Neural progenitor cell (in vitro differentiated cells): Measurements from ENCODE around the gene IRS1. TPM values are rescaled to one million over a fixed set of nuclear protein-coding genes. Genes with fewer than 3 reads are reported as not detected.

ENCODE experiments used
- DNase-seq: peaks from one replicate; pipeline ENCODE4 v3.0.0-alpha.2; 2016; ENCODE audit warnings: low spot score
- H2AFZ ChIP-seq: fragments of 200-600 bp; sonication (generic); replicated peaks from 2 replicates; pipeline ENCODE4 v1.6.1; 2016; ENCODE audit warnings: antibody characterized with exemption
- H3F3A ChIP-seq: fragments of 200-600 bp; sonication (generic); 2 replicates; pipeline ENCODE4 v1.6.1; 2016; ENCODE audit warnings: antibody characterized with exemption, low read depth
- H3K27ac ChIP-seq: fragments of 200-600 bp; sonication (generic); 2 replicates; pipeline ENCODE4 v1.5.1; 2016; ENCODE audit warnings: mild to moderate bottlenecking
- H3K27me3 ChIP-seq: fragments of 200-600 bp; sonication (generic); 2 replicates; pipeline ENCODE4 v1.6.1; 2016; ENCODE audit warnings: mild to moderate bottlenecking, moderate library complexity
- H3K36me3 ChIP-seq: fragments of 200-600 bp; sonication (generic); 2 replicates; pipeline ENCODE4 v1.5.1; 2016
- H3K4me1 ChIP-seq: fragments of 200-600 bp; sonication (generic); 2 replicates; pipeline ENCODE4 v1.6.1; 2016; ENCODE audit warnings: mixed run types
- H3K4me2 ChIP-seq: fragments of 200-600 bp; sonication (generic); 2 replicates; pipeline ENCODE4 v1.6.1; 2016
- H3K4me3 ChIP-seq: fragments of 200-600 bp; sonication (generic); 2 replicates; pipeline ENCODE4 v1.5.1; 2016
- H3K79me2 ChIP-seq: fragments of 200-600 bp; sonication (generic); 2 replicates; pipeline ENCODE4 v1.6.1; 2016; ENCODE audit warnings: low read depth
- H3K9ac ChIP-seq: fragments of 200-600 bp; sonication (generic); 2 replicates; pipeline ENCODE4 v1.6.1; 2016
- H3K9me3 ChIP-seq: fragments of 200-600 bp; sonication (generic); 2 replicates; pipeline ENCODE4 v1.5.1; 2016; ENCODE audit warnings: low read depth
- H4K20me1 ChIP-seq: fragments of 200-600 bp; sonication (generic); 2 replicates; pipeline ENCODE4 v1.6.1; 2016; ENCODE audit warnings: low read depth
- H3K27ac Mint-ChIP-seq: 3 replicates; pipeline ENCODE4 v1.8.0; 2021; ENCODE audit warnings: mixed read lengths
- H3K27me3 Mint-ChIP-seq: 2 replicates; pipeline ENCODE4 v1.8.0; 2022; ENCODE audit warnings: low read depth, mild to moderate bottlenecking, inconsistent platforms, moderate library complexity, mixed read lengths; ENCODE audit not compliant: insufficient read depth
- H3K36me3 Mint-ChIP-seq: 3 replicates; pipeline ENCODE4 v1.8.0; 2021; ENCODE audit warnings: mixed read lengths
- H3K4me1 Mint-ChIP-seq: 3 replicates; pipeline ENCODE4 v1.8.0; 2021; ENCODE audit warnings: mixed read lengths
- H3K4me3 Mint-ChIP-seq: 3 replicates; pipeline ENCODE4 v1.8.0; 2021; ENCODE audit warnings: mild to moderate bottlenecking, moderate library complexity, mixed read lengths
- H3K9me3 Mint-ChIP-seq: 3 replicates; pipeline ENCODE4 v1.8.0; 2020; ENCODE audit warnings: mixed read lengths
- EZH2 ChIP-seq: fragments of 200-600 bp; sonication (generic); IDR thresholded peaks from 2 replicates; pipeline ENCODE4 v1.6.1; 2017; ENCODE audit warnings: antibody characterized with exemption, mild to moderate bottlenecking, moderate library complexity
- EZH2phosphoT487 ChIP-seq: fragments of 200-600 bp; sonication (generic); IDR thresholded peaks from 2 replicates; pipeline ENCODE4 v1.6.1; 2017; ENCODE audit warnings: antibody characterized with exemption
- total RNA-seq: library from RNA; depleted of rRNA; stranded (reverse); fragments of >200 nt; gene quantifications from 2 replicates; pipeline ENCODE4 v1.2.3, GENCODE V29; 2015; ENCODE audit warnings: low replicate concordance
- TF ChIP-seq, protein P1 (sequence below): fragments of 200-600 bp; sonication (generic); IDR thresholded peaks from 2 replicates; pipeline ENCODE4 v1.5.1; 2017; ENCODE audit warnings: antibody characterized with exemption, mild to moderate bottlenecking

IRS1 gene
- total RNA-seq, 1 donor from 2014 or later: 8.4 TPM

DNA sequence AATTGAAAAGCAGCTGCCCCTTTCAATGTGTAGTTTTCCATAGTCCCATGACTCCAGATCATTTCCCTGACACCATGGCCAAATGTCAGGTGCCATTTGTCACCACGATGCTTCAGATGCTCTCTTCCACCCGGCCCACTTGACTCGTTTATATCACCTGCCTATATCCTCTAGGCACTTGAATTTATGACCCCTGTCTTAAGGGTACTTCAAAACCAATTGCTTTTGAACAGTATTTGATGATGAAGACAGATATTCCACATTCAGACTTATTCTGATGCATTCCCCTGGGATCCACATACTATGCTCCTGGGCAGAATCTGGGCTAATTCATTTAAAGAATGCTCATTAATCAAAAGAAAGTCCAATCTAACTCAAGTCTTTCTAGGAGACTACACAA lies 19.3 kb upstream of the IRS1 start:
- Histone ChIP-seq H3K4me2 (no peak overlapping the region), H3K4me3 (no peak overlapping the region), H3K9ac (no peak overlapping the region), H3K27me3 (no peaks in the 10 kb centered on the region), H3F3A (no peaks in the 10 kb centered on the region), H4K20me1 (no peaks in the 10 kb centered on the region), H3K36me3 (no peaks in the 10 kb centered on the region), H2AFZ (no peak overlapping the region), H3K27ac (no peak overlapping the region), H3K79me2 (no peaks in the 10 kb centered on the region), H3K4me1 (no peaks in the 10 kb centered on the region), H3K9me3 (no peaks in the 10 kb centered on the region)
- H3K4me1 Mint-ChIP-seq: no peaks in the 10 kb centered on the region
- no peak overlapping the region for H3K27ac Mint-ChIP-seq
- H3K9me3 Mint-ChIP-seq: no peaks in the 10 kb centered on the region
- TF ChIP-seq EZH2phosphoT487 (no peak), EZH2 (no peak)
- TF ChIP-seq, protein P1, sequence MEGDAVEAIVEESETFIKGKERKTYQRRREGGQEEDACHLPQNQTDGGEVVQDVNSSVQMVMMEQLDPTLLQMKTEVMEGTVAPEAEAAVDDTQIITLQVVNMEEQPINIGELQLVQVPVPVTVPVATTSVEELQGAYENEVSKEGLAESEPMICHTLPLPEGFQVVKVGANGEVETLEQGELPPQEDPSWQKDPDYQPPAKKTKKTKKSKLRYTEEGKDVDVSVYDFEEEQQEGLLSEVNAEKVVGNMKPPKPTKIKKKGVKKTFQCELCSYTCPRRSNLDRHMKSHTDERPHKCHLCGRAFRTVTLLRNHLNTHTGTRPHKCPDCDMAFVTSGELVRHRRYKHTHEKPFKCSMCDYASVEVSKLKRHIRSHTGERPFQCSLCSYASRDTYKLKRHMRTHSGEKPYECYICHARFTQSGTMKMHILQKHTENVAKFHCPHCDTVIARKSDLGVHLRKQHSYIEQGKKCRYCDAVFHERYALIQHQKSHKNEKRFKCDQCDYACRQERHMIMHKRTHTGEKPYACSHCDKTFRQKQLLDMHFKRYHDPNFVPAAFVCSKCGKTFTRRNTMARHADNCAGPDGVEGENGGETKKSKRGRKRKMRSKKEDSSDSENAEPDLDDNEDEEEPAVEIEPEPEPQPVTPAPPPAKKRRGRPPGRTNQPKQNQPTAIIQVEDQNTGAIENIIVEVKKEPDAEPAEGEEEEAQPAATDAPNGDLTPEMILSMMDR: no peak
- peaks cover 3% of the 10 kb centered on the region for H3K27me3 Mint-ChIP-seq
- H3K36me3 Mint-ChIP-seq: peaks cover 2% of the 10 kb centered on the region
- H3K4me3 Mint-ChIP-seq: no peak overlapping the region
- DNase-seq: no peak

DNA sequence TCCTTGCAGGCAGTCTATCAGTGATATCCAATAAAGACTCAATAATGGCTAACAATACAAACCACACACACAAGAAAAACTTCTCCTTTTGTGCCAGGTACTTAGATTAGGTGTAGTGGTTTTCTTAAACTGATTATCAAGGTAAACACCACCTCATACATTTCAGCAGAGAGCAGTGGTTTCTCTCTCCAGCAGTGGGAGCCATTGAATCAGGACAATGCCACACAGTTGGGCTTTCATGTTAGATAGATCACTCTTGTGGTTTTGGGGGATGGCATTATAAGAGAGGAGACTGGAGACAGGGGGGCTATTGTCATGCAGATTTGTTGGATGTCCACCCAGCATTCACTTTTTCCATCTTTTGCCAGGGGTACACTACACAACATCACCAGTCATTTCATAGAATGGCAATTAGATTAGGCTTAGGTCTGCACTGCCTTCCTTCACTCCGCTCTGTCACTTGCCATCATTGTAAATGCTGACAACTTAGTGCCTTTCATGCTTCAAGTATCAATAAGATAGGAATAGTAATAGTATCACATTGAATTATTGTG lies 13.6 kb upstream of the IRS1 start:
- H3K27me3 ChIP-seq: no peaks in the 10 kb centered on the region
- Mint-ChIP-seq H3K27ac (no peak overlapping the region), H3K36me3 (no peaks in the 10 kb centered on the region), H3K27me3 (no peaks in the 10 kb centered on the region), H3K4me3 (no peak overlapping the region), H3K4me1 (no peaks in the 10 kb centered on the region), H3K9me3 (no peaks in the 10 kb centered on the region)
- no peak overlapping the region for H3K9ac ChIP-seq
- no peaks in the 10 kb centered on the region for H3K36me3 ChIP-seq
- no peak overlapping the region for H3K4me2 ChIP-seq
- no peak overlapping the region for H2AFZ ChIP-seq
- H3F3A ChIP-seq: no peaks in the 10 kb centered on the region
- no peak overlapping the region for H3K27ac ChIP-seq
- H3K4me1 ChIP-seq: peaks cover 9% of the 10 kb centered on the region
- H3K4me3 ChIP-seq: no peak overlapping the region
- no peaks in the 10 kb centered on the region for H3K79me2 ChIP-seq
- no peaks in the 10 kb centered on the region for H3K9me3 ChIP-seq
- H4K20me1 ChIP-seq: peaks cover 6% of the 10 kb centered on the region
- TF ChIP-seq EZH2: no peak
- TF ChIP-seq, protein P1: peak; percentile 57
- peak; percentile 52 for DNase-seq

DNA sequence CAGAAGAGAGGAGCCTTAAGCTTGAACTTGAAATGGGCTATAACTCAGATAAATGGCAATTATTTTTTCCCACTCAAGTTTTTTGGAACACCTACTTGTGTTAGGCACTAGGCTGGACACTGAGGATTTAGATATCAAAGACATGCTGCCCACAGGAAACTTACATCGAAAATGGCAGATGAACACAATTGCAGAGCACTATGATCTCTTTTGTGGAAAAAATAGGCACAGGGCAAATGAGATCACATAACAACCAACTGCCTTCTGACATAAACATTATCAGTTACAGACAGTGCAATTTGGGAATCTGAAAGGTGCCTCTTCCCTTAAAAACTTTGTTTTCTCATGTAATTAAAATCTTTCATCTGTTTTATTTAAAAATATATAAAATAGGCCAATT lies 3.8 kb upstream of the IRS1 start:
- H3K27me3 Mint-ChIP-seq: peaks cover 10% of the 10 kb centered on the region
- peaks cover 4% of the 10 kb centered on the region for H3K4me1 ChIP-seq
- no peak overlapping the region for H3K4me2 ChIP-seq
- no peak overlapping the region for H3K4me3 ChIP-seq
- no peaks in the 10 kb centered on the region for H3K9me3 ChIP-seq
- no peaks in the 10 kb centered on the region for H3K27me3 ChIP-seq
- H3K79me2 ChIP-seq: peaks cover 9% of the 10 kb centered on the region
- H3K27ac ChIP-seq: no peak overlapping the region
- H3K9ac ChIP-seq: no peak overlapping the region
- TF ChIP-seq EZH2: no peak
- H3K4me1 Mint-ChIP-seq: peaks cover 17% of the 10 kb centered on the region
- H3K36me3 Mint-ChIP-seq: no peaks in the 10 kb centered on the region
- no peak for DNase-seq
- no peak overlapping the region for H3K27ac Mint-ChIP-seq
- no peak overlapping the region for H3K4me3 Mint-ChIP-seq
- no peaks in the 10 kb centered on the region for H3K9me3 Mint-ChIP-seq
- peaks cover 7% of the 10 kb centered on the region for H3F3A ChIP-seq
- H2AFZ ChIP-seq: no peak overlapping the region
- H3K36me3 ChIP-seq: no peaks in the 10 kb centered on the region
- no peaks in the 10 kb centered on the region for H4K20me1 ChIP-seq

DNA sequence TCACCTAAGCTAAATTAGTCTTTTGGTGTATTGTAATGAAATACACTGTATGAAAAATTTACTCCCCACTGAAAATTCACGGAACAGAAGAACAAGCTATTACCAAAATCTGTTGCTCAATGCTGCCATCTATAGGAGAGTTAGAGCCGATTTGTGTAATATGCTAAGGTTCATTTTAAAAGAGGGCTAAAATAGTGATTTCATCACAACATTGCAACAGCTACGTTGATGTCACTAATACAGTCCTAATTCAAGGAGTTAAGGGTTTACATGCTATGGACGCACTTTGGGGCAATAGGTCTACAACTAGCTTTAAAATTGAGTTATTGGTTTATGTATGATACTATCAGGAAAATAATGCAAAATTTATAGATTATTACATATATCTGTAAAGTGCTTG lies 3.0 kb upstream of the IRS1 start:
- no peak for TF ChIP-seq EZH2
- TF ChIP-seq EZH2phosphoT487: no peak
- TF ChIP-seq, protein P1: peak; percentile 82
- Histone ChIP-seq H3K27ac (no peak overlapping the region), H3K4me2 (peak overlapping the region; percentile 90), H3K27me3 (no peaks in the 10 kb centered on the region), H2AFZ (no peak overlapping the region), H3K9me3 (no peaks in the 10 kb centered on the region), H3K79me2 (peaks cover 17% of the 10 kb centered on the region), H3K36me3 (no peaks in the 10 kb centered on the region), H3K9ac (no peak overlapping the region), H3F3A (peaks cover 7% of the 10 kb centered on the region), H3K4me1 (peaks cover 4% of the 10 kb centered on the region), H4K20me1 (no peaks in the 10 kb centered on the region), H3K4me3 (no peak overlapping the region)
- Mint-ChIP-seq H3K36me3 (peaks cover 4% of the 10 kb centered on the region), H3K4me3 (no peak overlapping the region), H3K9me3 (peaks cover 4% of the 10 kb centered on the region), H3K27ac (no peak overlapping the region), H3K27me3 (peaks cover 8% of the 10 kb centered on the region), H3K4me1 (peaks cover 19% of the 10 kb centered on the region)
- DNase-seq: peak; percentile 71
